Kidney (tissue), 14 donors: ENCODE results near the gene GPC6. TPM values are rescaled to one million over a fixed set of nuclear protein-coding genes. Genes with fewer than 3 reads are reported as not detected.
A peak's percentile ranks its signal among the peaks of the same experiment; 100 is the strongest.

Source experiments
- DNase-seq, 5 donors: peaks; one replicate each; pipeline ENCODE4 v3.0.0-alpha.2; 2013 to 2020
- FAIRE-seq: peaks from 2 replicates; lab custom pipeline; 2012; peaks lifted over from hg19 to GRCh38; lab: Jason Lieb, UNC
- H3K27ac ChIP-seq, 2 donors: one replicate each; pipeline ENCODE4 v1.7.0; 2013; ENCODE audit warnings: low read depth in 2 of 2, low read length in 2 of 2, inconsistent platforms in 1 of 2
- H3K27me3 ChIP-seq: one replicate; pipeline ENCODE4 v1.7.1; 2013; ENCODE audit warnings: low read length, inconsistent platforms; ENCODE audit not compliant: control insufficient read depth, insufficient read depth
- H3K36me3 ChIP-seq, 3 donors: one replicate each; pipeline versions ENCODE4 v1.7.0 to v1.7.1; 2013; ENCODE audit warnings: low read length in 3 of 3, control low read depth in 1 of 3, inconsistent platforms in 1 of 3; ENCODE audit not compliant: insufficient read depth in 3 of 3, control insufficient read depth in 2 of 3
- H3K4me1 ChIP-seq, 3 donors: one replicate each; pipeline versions ENCODE4 v1.7.0 to v1.7.1; 2013; ENCODE audit warnings: low read length in 3 of 3, inconsistent platforms in 1 of 3, low read depth in 1 of 3; ENCODE audit not compliant: control insufficient read depth in 2 of 3, insufficient read depth in 2 of 3
- H3K4me3 ChIP-seq, 3 donors: one replicate each; pipeline versions ENCODE4 v1.7.0 to v1.8.1; 2013; ENCODE audit warnings: low read length in 3 of 3, control low read depth in 1 of 3, inconsistent platforms in 1 of 3
- H3K9ac ChIP-seq, 3 donors: one replicate each; pipeline versions ENCODE4 v1.7.0 to v1.7.1; 2013; ENCODE audit warnings: low read length in 3 of 3, control low read depth in 1 of 3, inconsistent platforms in 1 of 3
- H3K9me3 ChIP-seq, 3 donors: one replicate each; pipeline versions ENCODE4 v1.7.0 to v1.7.1; 2013; ENCODE audit warnings: low read length in 3 of 3, control low read depth in 1 of 3, inconsistent platforms in 1 of 3; ENCODE audit not compliant: control insufficient read depth in 2 of 3, insufficient read depth in 1 of 3
- CTCF ChIP-seq: IDR thresholded peaks from 3 replicates; pipeline ENCODE4 v1.5.1; 2012; ENCODE audit warnings: mild to moderate bottlenecking, moderate library complexity, borderline replicate concordance; ENCODE audit not compliant: insufficient read depth; ENCODE audit errors: extremely low read depth
- intact Hi-C: fragments of 100-400 bp; cut with DNase I; formaldehyde crosslinking; loops from one replicate; pipeline ENCODE4 v1.11.1; 2022
- polyA plus RNA-seq: library from polyadenylated mRNA; stranded (reverse); fragments of 350-450 nt; fragmentation: Illumina TruSeq; extraction: RNeasy Lipid Tissue Mini Kit (QIAGEN cat#74804); gene quantifications from one replicate; pipeline ENCODE4 v1.2.3, GENCODE V29; 2014; ENCODE audit warnings: low read depth, low replicate concordance; ENCODE audit not compliant: insufficient read depth
- total RNA-seq: library from RNA; stranded (reverse); fragmentation: NEBNext Ultra II Directional; extraction: Animal tissue kit (Norgen Biotek cat#: 25700); gene quantifications from one replicate; pipeline ENCODE4 v1.2.1, GENCODE V29; 2021
- donor health status: control.
- donor health status: control.
- donor health status: control.
- donor health status: control.
- donor health status: control.
- donor health status: DM: yes; HTN: yes; CAD: no.
- donor health status: Normal renal cell carcinoma (clear cell type).

GPC6 gene
- total and polyA plus RNA-seq, 2 donors from 2014 or later: 6.2 to 15.5 TPM

- intact Hi-C loops: no loop called here
- H3K27me3 ChIP-seq: no peaks in the 10 kb centered on the region
- H3K36me3 ChIP-seq: no peaks in the 10 kb centered on the region
- H3K9me3 ChIP-seq: no peaks in the 10 kb centered on the region
- peak in 1 of 5 donors; percentile 42 for DNase-seq
- no peak overlapping the region for H3K9ac ChIP-seq
- no peaks in the 10 kb centered on the region for H3K4me1 ChIP-seq
- H3K4me3 ChIP-seq: no peak overlapping the region
- no peak for TF ChIP-seq CTCF
- no peak overlapping the region for H3K27ac ChIP-seq
- no peak for FAIRE-seq
Observed at GRCh38 chr13:94311893-94312292, 1085.3 kb downstream of the GPC6 start.

- H3K9me3 ChIP-seq: no peaks in the 10 kb centered on the region
- FAIRE-seq: no peak
- H3K36me3 ChIP-seq: no peaks in the 10 kb centered on the region
- DNase-seq: peak in 3 of 5 donors; percentile 49 to 69 (median 66)
- TF ChIP-seq CTCF: no peak
- no peak overlapping the region for H3K9ac ChIP-seq
- no peak overlapping the region for H3K4me3 ChIP-seq
- no peak overlapping the region for H3K27ac ChIP-seq
- no peaks in the 10 kb centered on the region for H3K4me1 ChIP-seq
- no peaks in the 10 kb centered on the region for H3K27me3 ChIP-seq
- intact Hi-C loops: no loop called here
Observed at GRCh38 chr13:94312511-94313216, 1086.1 kb downstream of the GPC6 start.

GRCh38 chr13:94313321-94313910, 1086.8 kb downstream of the GPC6 start:
- Histone ChIP-seq H3K4me1 (no peaks in the 10 kb centered on the region), H3K27me3 (no peaks in the 10 kb centered on the region), H3K4me3 (no peak overlapping the region), H3K9ac (no peak overlapping the region), H3K9me3 (no peaks in the 10 kb centered on the region), H3K27ac (no peak overlapping the region), H3K36me3 (no peaks in the 10 kb centered on the region)
- FAIRE-seq (no peak), DNase-seq (no peak)
- intact Hi-C loops: no loop called here
- TF ChIP-seq CTCF: no peak
